Hippocampal formation (tissue), 2 donors: ENCODE measurements around the gene SPAG6.
"Not testable (repeated sequence)": the region's sequence is repeated elsewhere in the genome, so short reads cannot be mapped to it uniquely, and the experiment has no call there.

ENCODE experiments used
- DNase-seq, 2 donors: peaks; one replicate each; lab custom pipeline; 2025; lab: John Stamatoyannopoulos, UW

SPAG6 gene

GRCh38 chr10:22370320-22370719, 25.0 kb downstream of the SPAG6 start:
- DNase-seq = no peak

GRCh38 chr10:22372298-22372697, 27.0 kb downstream of the SPAG6 start:
- no peak for DNase-seq

GRCh38 chr10:22372917-22373316, 27.6 kb downstream of the SPAG6 start:
- DNase-seq = no peak

GRCh38 chr10:22374489-22375126, 29.3 kb downstream of the SPAG6 start:
- DNase-seq = no peak

GRCh38 chr10:22379059-22379458, 33.8 kb downstream of the SPAG6 start:
- no peak for DNase-seq

GRCh38 chr10:22381262-22381661, 36.0 kb downstream of the SPAG6 start:
- no peak for DNase-seq

GRCh38 chr10:22386503-22386902, 41.2 kb downstream of the SPAG6 start:
- no peak for DNase-seq

- DNase-seq = no peak
Measured at GRCh38 chr10:22389856-22390589, 44.7 kb downstream of the SPAG6 start.

- DNase-seq = no peak
Measured at GRCh38 chr10:22391600-22391999, 46.3 kb downstream of the SPAG6 start.

- not testable (repeated sequence) for DNase-seq
Measured at GRCh38 chr10:22396195-22396594, 50.9 kb downstream of the SPAG6 start.

- not testable (repeated sequence) for DNase-seq
Measured at GRCh38 chr10:22406916-22407315, 61.6 kb downstream of the SPAG6 start.

GRCh38 chr10:22410394-22410793, 65.1 kb downstream of the SPAG6 start:
- DNase-seq = no peak

GRCh38 chr10:22410846-22411245, 65.5 kb downstream of the SPAG6 start:
- no peak for DNase-seq

GRCh38 chr10:22414146-22414545, 68.8 kb downstream of the SPAG6 start:
- no peak for DNase-seq

GRCh38 chr10:22415072-22415471, 69.8 kb downstream of the SPAG6 start:
- no peak for DNase-seq

GRCh38 chr10:22417736-22418268, 72.5 kb downstream of the SPAG6 start:
- no peak for DNase-seq

- DNase-seq = no peak
Measured at GRCh38 chr10:22420787-22421517, 75.7 kb downstream of the SPAG6 start.

- no peak for DNase-seq
Measured at GRCh38 chr10:22426653-22427052, 81.4 kb downstream of the SPAG6 start.

GRCh38 chr10:22427101-22427500, 81.8 kb downstream of the SPAG6 start:
- DNase-seq = no peak

- DNase-seq = no peak
Measured at GRCh38 chr10:22427890-22428571, 82.7 kb downstream of the SPAG6 start.

GRCh38 chr10:22429146-22429545, 83.8 kb downstream of the SPAG6 start:
- no peak for DNase-seq

GRCh38 chr10:22429981-22430421, 84.7 kb downstream of the SPAG6 start:
- no peak for DNase-seq
